Measurements from ENCODE around the gene NTRK3.

The NTRK3 gene

GRCh38 chr15:88152672-88153071 is 103.9 kb downstream of the NTRK3 start:
- no peak for DNase-seq (ENCODE audit: extremely low spot score)
- TF ChIP-seq PKNOX1 (IDR thresholded peaks at IDR 0.05): no peak
- no peak for TF ChIP-seq BHLHE40 (IDR thresholded peaks at IDR 0.05; ENCODE audit: borderline replicate concordance)
- no peak for TF ChIP-seq NFRKB (IDR thresholded peaks at IDR 0.05)
- TF ChIP-seq FOXM1 (IDR thresholded peaks at IDR 0.05; ENCODE audit: borderline replicate concordance): no peak
- no peak for TF ChIP-seq LEF1 (IDR thresholded peaks at IDR 0.05; ENCODE audit: borderline replicate concordance)
- TF ChIP-seq ELF4 (IDR thresholded peaks at IDR 0.05): no peak
- no peak for TF ChIP-seq TARDBP (IDR thresholded peaks at IDR 0.05)
- TF ChIP-seq FOXK2 (IDR thresholded peaks at IDR 0.05): no peak
- no peak for TF ChIP-seq CTBP1 (IDR thresholded peaks at IDR 0.05; ENCODE audit: borderline replicate concordance)
- TF ChIP-seq FOXA1 (IDR thresholded peaks at IDR 0.05): no peak
- no peak for TF ChIP-seq L3MBTL2 (conservative IDR thresholded peaks at IDR 0.05)
- TF ChIP-seq ARNT (IDR thresholded peaks at IDR 0.05): no peak
- TF ChIP-seq HDGF (IDR thresholded peaks at IDR 0.05; ENCODE audit: borderline replicate concordance): no peak
- POLR2A ChIA-PET: no interaction called here
- CTCF ChIA-PET: no interaction called here

GRCh38 chr15:88147760-88148159 is 108.8 kb downstream of the NTRK3 start:
- ChIA-PET CTCF (no interaction called here), POLR2A (no interaction called here)
- DNase-seq (ENCODE audit: extremely low spot score): no peak
- no peak for TF ChIP-seq HDGF (IDR thresholded peaks at IDR 0.05; ENCODE audit: borderline replicate concordance)
- TF ChIP-seq PKNOX1 (IDR thresholded peaks at IDR 0.05): no peak
- no peak for TF ChIP-seq FOXM1 (IDR thresholded peaks at IDR 0.05; ENCODE audit: borderline replicate concordance)
- no peak for TF ChIP-seq ZNF384 (IDR thresholded peaks at IDR 0.05)
- no peak for TF ChIP-seq CTBP1 (IDR thresholded peaks at IDR 0.05; ENCODE audit: borderline replicate concordance)
- TF ChIP-seq NFRKB (IDR thresholded peaks at IDR 0.05): no peak
- TF ChIP-seq LEF1 (IDR thresholded peaks at IDR 0.05; ENCODE audit: borderline replicate concordance): no peak
- TF ChIP-seq L3MBTL2 (conservative IDR thresholded peaks at IDR 0.05): no peak
- no peak for TF ChIP-seq SP1 (IDR thresholded peaks at IDR 0.05)
- no peak for TF ChIP-seq ARNT (IDR thresholded peaks at IDR 0.05)
- TF ChIP-seq SUZ12 (IDR thresholded peaks at IDR 0.05): no peak
- TF ChIP-seq ELF4 (IDR thresholded peaks at IDR 0.05): no peak

- DNase-seq (ENCODE audit: extremely low spot score): no peak
- TF ChIP-seq CTBP1 (IDR thresholded peaks at IDR 0.05; ENCODE audit: borderline replicate concordance): no peak
- TF ChIP-seq HDGF (IDR thresholded peaks at IDR 0.05; ENCODE audit: borderline replicate concordance): no peak
- no peak for TF ChIP-seq NFRKB (IDR thresholded peaks at IDR 0.05)
- TF ChIP-seq TARDBP (IDR thresholded peaks at IDR 0.05): no peak
- TF ChIP-seq FOXA1 (IDR thresholded peaks at IDR 0.05): no peak
- ChIA-PET POLR2A (no interaction called here), CTCF (no interaction called here)
Measured at GRCh38 chr15:88144921-88145653, 111.5 kb downstream of the NTRK3 start.

- TF ChIP-seq SP1 (IDR thresholded peaks at IDR 0.05) (no peak), ELF4 (IDR thresholded peaks at IDR 0.05) (no peak), L3MBTL2 (conservative IDR thresholded peaks at IDR 0.05) (no peak), FOXK2 (IDR thresholded peaks at IDR 0.05) (no peak), TARDBP (IDR thresholded peaks at IDR 0.05) (no peak), LEF1 (IDR thresholded peaks at IDR 0.05; ENCODE audit: borderline replicate concordance) (no peak), ZNF384 (IDR thresholded peaks at IDR 0.05) (no peak), PKNOX1 (IDR thresholded peaks at IDR 0.05) (no peak), SUZ12 (IDR thresholded peaks at IDR 0.05) (no peak)
- CTCF ChIA-PET: no interaction called here
- POLR2A ChIA-PET: no interaction called here
- DNase-seq (ENCODE audit: extremely low spot score): no peak
Measured at GRCh38 chr15:88142121-88142520, 114.4 kb downstream of the NTRK3 start.

- DNase-seq (ENCODE audit: extremely low spot score): no peak
- TF ChIP-seq LEF1 (IDR thresholded peaks at IDR 0.05; ENCODE audit: borderline replicate concordance) (no peak), L3MBTL2 (conservative IDR thresholded peaks at IDR 0.05) (no peak), TARDBP (IDR thresholded peaks at IDR 0.05) (no peak), FOXK2 (IDR thresholded peaks at IDR 0.05) (no peak), SUZ12 (IDR thresholded peaks at IDR 0.05) (no peak), ARNT (IDR thresholded peaks at IDR 0.05) (no peak), ZNF384 (IDR thresholded peaks at IDR 0.05) (no peak)
- ChIA-PET CTCF (no interaction called here), POLR2A (no interaction called here)
Measured at GRCh38 chr15:88141269-88141889, 115.2 kb downstream of the NTRK3 start.

- ChIA-PET CTCF (no interaction called here), POLR2A (no interaction called here)
- no peak for DNase-seq (ENCODE audit: extremely low spot score)
- TF ChIP-seq NFRKB (IDR thresholded peaks at IDR 0.05): no peak
- no peak for TF ChIP-seq BHLHE40 (IDR thresholded peaks at IDR 0.05; ENCODE audit: borderline replicate concordance)
- no peak for TF ChIP-seq ARNT (IDR thresholded peaks at IDR 0.05)
- no peak for TF ChIP-seq TARDBP (IDR thresholded peaks at IDR 0.05)
- TF ChIP-seq ZNF384 (IDR thresholded peaks at IDR 0.05): no peak
- TF ChIP-seq SP1 (IDR thresholded peaks at IDR 0.05): no peak
- TF ChIP-seq SUZ12 (IDR thresholded peaks at IDR 0.05): no peak
- TF ChIP-seq LEF1 (IDR thresholded peaks at IDR 0.05; ENCODE audit: borderline replicate concordance): no peak
- no peak for TF ChIP-seq L3MBTL2 (conservative IDR thresholded peaks at IDR 0.05)
- TF ChIP-seq PKNOX1 (IDR thresholded peaks at IDR 0.05): no peak
Measured at GRCh38 chr15:88140398-88140797, 116.1 kb downstream of the NTRK3 start.

Measured in HEK293T (cell line).